ENCODE results near the gene DBN1. TPM values are rescaled to one million over a fixed set of nuclear protein-coding genes. Genes with fewer than 3 reads are reported as not detected.

Gene DBN1
- total RNA-seq, 1 donor from 2014 or later: 113 TPM

- H3K27ac ChIP-seq: no peak overlapping the region
- peaks cover 69% of the 10 kb centered on the region for H4K20me1 ChIP-seq (ENCODE audit: low read depth)
- no peaks in the 10 kb centered on the region for H3K9me3 Mint-ChIP-seq
These were observed 16.2 kb downstream of the DBN1 start for GRCh38 chr5:177456976-177457851.

GRCh38 chr5:177456591-177456964 is 16.9 kb downstream of the DBN1 start:
- Histone ChIP-seq H3K4me2 (no peak overlapping the region), H3K27me3 (no peaks in the 10 kb centered on the region), H3K9me3 (ENCODE audit: low read depth) (no peaks in the 10 kb centered on the region), H3K27ac (no peak overlapping the region), H3K4me3 (no peak overlapping the region), H3F3A (ENCODE audit: low read depth) (peaks cover 75% of the 10 kb centered on the region), H4K20me1 (ENCODE audit: low read depth) (peaks cover 63% of the 10 kb centered on the region), H2AFZ (replicated peaks) (no peak overlapping the region), H3K4me1 (peaks cover 14% of the 10 kb centered on the region), H3K9ac (no peak overlapping the region), H3K79me2 (ENCODE audit: low read depth) (peaks cover 11% of the 10 kb centered on the region), H3K36me3 (peaks cover 4% of the 10 kb centered on the region)
- peaks cover 20% of the 10 kb centered on the region for H3K27me3 Mint-ChIP-seq (ENCODE audit: insufficient read depth, low read depth)
- peak overlapping the region; percentile 84 for H3K4me3 Mint-ChIP-seq
- H3K9me3 Mint-ChIP-seq: no peaks in the 10 kb centered on the region
- H3K27ac Mint-ChIP-seq: no peak overlapping the region
- H3K36me3 Mint-ChIP-seq: peaks cover 15% of the 10 kb centered on the region
- DNase-seq (ENCODE audit: low spot score): no peak
- no peak for TF ChIP-seq EZH2 (IDR thresholded peaks at IDR 0.05)
- no peak for TF ChIP-seq CTCF (IDR thresholded peaks at IDR 0.05)
- no peak for TF ChIP-seq EZH2phosphoT487 (IDR thresholded peaks at IDR 0.05)
- H3K4me1 Mint-ChIP-seq: peaks cover 49% of the 10 kb centered on the region

More at GRCh38 chr5:177456976-177457851, 16.2 kb downstream of the DBN1 start:
- H3K4me3 Mint-ChIP-seq: peak overlapping the region; percentile 78
- H3K27me3 Mint-ChIP-seq (ENCODE audit: insufficient read depth, low read depth): peaks cover 17% of the 10 kb centered on the region
- no peak overlapping the region for H3K4me3 ChIP-seq
- TF ChIP-seq EZH2phosphoT487 (IDR thresholded peaks at IDR 0.05) (no peak), CTCF (IDR thresholded peaks at IDR 0.05) (peak; percentile 59), EZH2 (IDR thresholded peaks at IDR 0.05) (no peak)
- H3K4me2 ChIP-seq: no peak overlapping the region
- peaks cover 4% of the 10 kb centered on the region for H3K36me3 ChIP-seq
- H3K4me1 Mint-ChIP-seq: peaks cover 46% of the 10 kb centered on the region
- no peak overlapping the region for H3K9ac ChIP-seq
- DNase-seq (ENCODE audit: low spot score): peak; percentile 99
- H2AFZ ChIP-seq (replicated peaks): no peak overlapping the region
- no peaks in the 10 kb centered on the region for H3K27me3 ChIP-seq
- peaks cover 14% of the 10 kb centered on the region for H3K4me1 ChIP-seq
- H3F3A ChIP-seq (ENCODE audit: low read depth): peaks cover 75% of the 10 kb centered on the region
- peaks cover 15% of the 10 kb centered on the region for H3K36me3 Mint-ChIP-seq
- H3K27ac Mint-ChIP-seq: peak overlapping the region; percentile 69
- H3K79me2 ChIP-seq (ENCODE audit: low read depth): peaks cover 11% of the 10 kb centered on the region
- no peaks in the 10 kb centered on the region for H3K9me3 ChIP-seq (ENCODE audit: low read depth)

- Mint-ChIP-seq H3K27ac (peak overlapping the region; percentile 82), H3K4me3 (peak overlapping the region; percentile 84), H3K36me3 (peaks cover 11% of the 10 kb centered on the region), H3K27me3 (ENCODE audit: insufficient read depth, low read depth) (peaks cover 20% of the 10 kb centered on the region), H3K4me1 (peaks cover 46% of the 10 kb centered on the region), H3K9me3 (no peaks in the 10 kb centered on the region)
- H3K27ac ChIP-seq: peak overlapping the region; percentile 10
- H3K4me1 ChIP-seq: peaks cover 14% of the 10 kb centered on the region
- DNase-seq (ENCODE audit: low spot score): peak; percentile 96
- peaks cover 59% of the 10 kb centered on the region for H4K20me1 ChIP-seq (ENCODE audit: low read depth)
- H3K27me3 ChIP-seq: no peaks in the 10 kb centered on the region
- TF ChIP-seq CTCF (IDR thresholded peaks at IDR 0.05) (peak; percentile 98), EZH2 (IDR thresholded peaks at IDR 0.05) (no peak)
- H3K4me2 ChIP-seq: peak overlapping the region; percentile 84
- H3K4me3 ChIP-seq: peak overlapping the region; percentile 57
- H3K79me2 ChIP-seq (ENCODE audit: low read depth): peaks cover 11% of the 10 kb centered on the region
- H3K9me3 ChIP-seq (ENCODE audit: low read depth): no peaks in the 10 kb centered on the region
- no peak overlapping the region for H2AFZ ChIP-seq (replicated peaks)
- no peak overlapping the region for H3K9ac ChIP-seq
- peaks cover 4% of the 10 kb centered on the region for H3K36me3 ChIP-seq
- peaks cover 71% of the 10 kb centered on the region for H3F3A ChIP-seq (ENCODE audit: low read depth)
These were observed 17.5 kb downstream of the DBN1 start for GRCh38 chr5:177455661-177456590.
